ENCODE data around the gene CAP1. TPM values are rescaled to one million over a fixed set of nuclear protein-coding genes. Genes with fewer than 3 reads are reported as not detected.

Gene CAP1
- total RNA-seq, 1 donor from 2014 or later, result 252 TPM

GRCh38 chr1:40047769-40048168 is 7.2 kb downstream of the CAP1 start:
- Histone ChIP-seq H3K27ac (peak overlapping the region; percentile 57 to 75), H3K9me3 (no peaks in the 10 kb centered on the region), H3K4me1 (peaks cover 13 to 77% of the 10 kb centered on the region in 2 donors), H3K36me3 (peaks cover 0 to 3% of the 10 kb centered on the region in 2 donors), H3K4me3 (no peak overlapping the region), H3K27me3 (no peaks in the 10 kb centered on the region)
- no peak for TF ChIP-seq CTCF (IDR thresholded peaks at IDR 0.05)
- intact Hi-C loops (cut with DNase I), result loop anchor here (10.0 kb wide), 1 partner anchor 1183 kb away; no protein-coding TSS in a partner anchor
- DNase-seq (ENCODE audit: low spot score in 2 of 2), result no peak

- Histone ChIP-seq H3K4me1 (peaks cover 6 to 75% of the 10 kb centered on the region in 2 donors), H3K27ac (peak overlapping the region; percentile 64 to 75), H3K27me3 (no peaks in the 10 kb centered on the region), H3K4me3 (peak overlapping the region in 1 of 2 donors; percentile 36), H3K36me3 (peaks cover 0 to 3% of the 10 kb centered on the region in 2 donors), H3K9me3 (no peaks in the 10 kb centered on the region)
- no peak for DNase-seq (ENCODE audit: low spot score in 2 of 2)
- TF ChIP-seq CTCF (IDR thresholded peaks at IDR 0.05), result no peak
- intact Hi-C loops (cut with DNase I), result loop anchor here (10.0 kb wide), 1 partner anchor 1185 kb away; no protein-coding TSS in a partner anchor
These were observed 9.2 kb downstream of the CAP1 start for GRCh38 chr1:40049725-40050124.

- peaks cover 0 to 3% of the 10 kb centered on the region in 2 donors for H3K36me3 ChIP-seq
- no peak for DNase-seq (ENCODE audit: low spot score in 2 of 2)
- peaks cover 6 to 71% of the 10 kb centered on the region in 2 donors for H3K4me1 ChIP-seq
- intact Hi-C loops (cut with DNase I), result no loop called here
- H3K4me3 ChIP-seq, result no peak overlapping the region
- no peaks in the 10 kb centered on the region for H3K9me3 ChIP-seq
- no peak for TF ChIP-seq CTCF (IDR thresholded peaks at IDR 0.05)
- H3K27me3 ChIP-seq, result no peaks in the 10 kb centered on the region
- H3K27ac ChIP-seq, result peak overlapping the region; percentile 64 to 75
These were observed 10.3 kb downstream of the CAP1 start for GRCh38 chr1:40050863-40051262.

- peaks cover 10 to 71% of the 10 kb centered on the region in 2 donors for H3K4me1 ChIP-seq
These were observed 12.8 kb downstream of the CAP1 start for GRCh38 chr1:40053138-40053887.

GRCh38 chr1:40056519-40057309 is 16.2 kb downstream of the CAP1 start:
- H3K36me3 ChIP-seq, result peaks cover 10 to 30% of the 10 kb centered on the region in 2 donors
- intact Hi-C loops (cut with DNase I), result no loop called here
- TF ChIP-seq CTCF (IDR thresholded peaks at IDR 0.05), result no peak
- H3K4me1 ChIP-seq, result peaks cover 15 to 61% of the 10 kb centered on the region in 2 donors
- no peaks in the 10 kb centered on the region for H3K27me3 ChIP-seq
- H3K4me3 ChIP-seq, result no peak overlapping the region
- no peak for DNase-seq (ENCODE audit: low spot score in 2 of 2)
- H3K27ac ChIP-seq, result no peak overlapping the region
- H3K9me3 ChIP-seq, result no peaks in the 10 kb centered on the region

More at GRCh38 chr1:40053138-40053887, 12.8 kb downstream of the CAP1 start:
- Histone ChIP-seq H3K4me3 (no peak overlapping the region), H3K27ac (peak overlapping the region in 1 of 2 donors; percentile 12), H3K36me3 (peaks cover 0 to 9% of the 10 kb centered on the region in 2 donors), H3K27me3 (no peaks in the 10 kb centered on the region), H3K9me3 (no peaks in the 10 kb centered on the region)
- intact Hi-C loops (cut with DNase I), result no loop called here
- TF ChIP-seq CTCF (IDR thresholded peaks at IDR 0.05), result no peak
- DNase-seq (ENCODE audit: low spot score in 2 of 2), result no peak

Data from ascending aorta (tissue), 2 donors.